ENCODE data around the gene HOXC6.

DNA sequence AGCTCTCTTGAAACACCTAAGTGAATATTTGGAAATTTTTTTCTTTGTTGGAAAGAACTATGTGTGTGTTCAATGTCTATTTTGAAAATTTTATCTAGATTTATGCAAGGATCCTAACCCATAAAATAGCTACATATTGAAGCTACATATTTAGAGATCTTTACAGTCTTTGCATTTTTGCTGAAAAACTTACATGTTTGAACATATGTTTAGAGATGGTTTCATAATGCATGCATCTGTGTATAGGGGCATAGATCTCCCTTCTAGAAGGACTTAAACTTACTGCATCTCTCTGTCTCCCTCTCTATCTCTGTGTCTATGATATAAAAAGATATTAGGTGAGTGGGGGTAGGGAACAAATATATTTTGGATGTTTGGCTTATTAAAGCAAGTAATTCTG lies 17.2 kb downstream of the HOXC6 start:
- TF ChIP-seq POLR2AphosphoS5 (IDR thresholded peaks at IDR 0.05): no peak
- TF ChIP-seq POLR2A (IDR thresholded peaks at IDR 0.05): no peak
- TF ChIP-seq, protein P1, sequence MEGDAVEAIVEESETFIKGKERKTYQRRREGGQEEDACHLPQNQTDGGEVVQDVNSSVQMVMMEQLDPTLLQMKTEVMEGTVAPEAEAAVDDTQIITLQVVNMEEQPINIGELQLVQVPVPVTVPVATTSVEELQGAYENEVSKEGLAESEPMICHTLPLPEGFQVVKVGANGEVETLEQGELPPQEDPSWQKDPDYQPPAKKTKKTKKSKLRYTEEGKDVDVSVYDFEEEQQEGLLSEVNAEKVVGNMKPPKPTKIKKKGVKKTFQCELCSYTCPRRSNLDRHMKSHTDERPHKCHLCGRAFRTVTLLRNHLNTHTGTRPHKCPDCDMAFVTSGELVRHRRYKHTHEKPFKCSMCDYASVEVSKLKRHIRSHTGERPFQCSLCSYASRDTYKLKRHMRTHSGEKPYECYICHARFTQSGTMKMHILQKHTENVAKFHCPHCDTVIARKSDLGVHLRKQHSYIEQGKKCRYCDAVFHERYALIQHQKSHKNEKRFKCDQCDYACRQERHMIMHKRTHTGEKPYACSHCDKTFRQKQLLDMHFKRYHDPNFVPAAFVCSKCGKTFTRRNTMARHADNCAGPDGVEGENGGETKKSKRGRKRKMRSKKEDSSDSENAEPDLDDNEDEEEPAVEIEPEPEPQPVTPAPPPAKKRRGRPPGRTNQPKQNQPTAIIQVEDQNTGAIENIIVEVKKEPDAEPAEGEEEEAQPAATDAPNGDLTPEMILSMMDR (IDR thresholded peaks at IDR 0.05): no peak
- TF ChIP-seq EP300 (IDR thresholded peaks at IDR 0.05): no peak
